SHP77 treated with DMSO at 0.1 percent for 48 hours (cell line): Measurements from ENCODE around the gene POM121.
"Not testable (repeated sequence)": the region's sequence is repeated elsewhere in the genome, so short reads cannot be mapped to it uniquely, and the experiment has no call there.

Source experiments
- DNase-seq: peaks from one replicate; lab custom pipeline; 2025; lab: John Stamatoyannopoulos, UW

POM121 gene

DNA sequence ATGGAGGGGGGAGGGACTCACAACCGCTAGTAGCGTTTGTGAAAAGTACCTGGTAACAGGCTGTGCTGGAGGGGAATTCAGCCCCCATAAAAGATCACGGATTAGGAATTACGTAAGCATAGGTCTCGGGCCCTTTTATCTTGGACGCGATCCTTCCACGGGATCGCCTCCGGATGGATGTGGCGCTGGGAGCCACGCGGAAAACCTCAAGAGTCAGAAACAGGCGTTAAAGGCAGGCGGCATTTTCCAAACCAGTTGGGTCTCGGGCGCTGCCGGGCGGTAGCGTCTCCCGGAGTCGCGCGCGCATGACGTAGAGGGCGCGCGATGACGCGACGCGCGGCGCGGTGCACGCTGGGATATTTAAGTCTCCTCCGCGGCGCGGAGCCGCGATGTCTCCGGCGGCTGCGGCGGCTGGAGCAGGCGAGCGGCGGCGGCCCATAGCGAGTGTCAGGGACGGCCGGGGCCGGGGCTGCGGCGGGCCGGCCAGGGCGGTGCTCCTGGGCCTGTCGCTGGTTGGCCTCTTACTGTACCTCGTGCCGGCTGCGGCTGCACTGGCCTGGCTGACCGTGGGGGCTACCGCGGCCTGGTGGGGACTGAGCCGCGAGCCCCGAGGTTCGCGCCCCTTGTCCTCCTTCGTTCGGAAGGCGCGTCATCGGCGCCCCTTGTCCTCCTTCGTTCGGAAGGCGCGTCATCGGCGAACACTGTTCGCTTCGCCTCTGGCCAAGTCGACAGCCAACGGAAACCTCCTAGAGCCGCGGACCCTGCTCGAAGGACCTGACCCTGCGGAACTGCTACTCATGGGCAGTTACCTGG lies at the start of gene POM121:
POM121 (plus strand) TSS at position 363 of the 813 bp plus-strand sequence; CDS start at position 390, 27 bp downstream.
- peak; percentile 70 for DNase-seq

DNA sequence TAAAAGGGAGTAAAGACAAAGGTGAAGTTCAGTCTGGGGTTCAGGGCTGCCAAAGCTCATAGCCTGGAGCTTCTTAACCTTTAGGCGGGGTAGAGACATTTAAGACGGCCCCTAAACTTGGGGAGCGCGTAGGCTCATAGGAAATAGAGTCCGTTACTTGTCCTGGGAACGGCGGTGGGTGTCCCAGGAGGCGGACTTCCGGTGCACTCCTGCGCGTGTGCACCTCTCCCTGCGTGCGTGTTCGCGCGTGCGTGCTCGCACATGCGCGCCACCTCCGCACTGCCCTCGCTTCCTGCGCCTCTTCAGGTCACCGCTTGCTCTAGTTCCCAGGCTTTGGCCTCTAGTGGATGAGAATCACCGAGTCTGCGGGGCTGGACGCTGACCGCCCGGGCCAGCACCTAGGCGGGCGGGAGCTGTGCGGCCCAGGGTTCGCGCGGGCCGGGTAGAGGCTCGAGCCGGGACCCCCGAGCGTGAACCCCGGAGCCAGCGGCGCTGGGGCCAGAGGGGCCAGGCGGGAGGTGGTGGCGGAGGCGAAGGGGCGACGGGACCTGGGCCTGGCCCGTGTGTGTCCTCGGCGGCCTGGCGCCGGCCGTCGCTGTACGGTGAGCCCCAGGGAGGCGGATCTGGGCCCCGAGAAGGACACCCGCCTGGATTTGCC lies 45.7 kb upstream of the POM121 start:
- DNase-seq: peak; percentile 75

DNA sequence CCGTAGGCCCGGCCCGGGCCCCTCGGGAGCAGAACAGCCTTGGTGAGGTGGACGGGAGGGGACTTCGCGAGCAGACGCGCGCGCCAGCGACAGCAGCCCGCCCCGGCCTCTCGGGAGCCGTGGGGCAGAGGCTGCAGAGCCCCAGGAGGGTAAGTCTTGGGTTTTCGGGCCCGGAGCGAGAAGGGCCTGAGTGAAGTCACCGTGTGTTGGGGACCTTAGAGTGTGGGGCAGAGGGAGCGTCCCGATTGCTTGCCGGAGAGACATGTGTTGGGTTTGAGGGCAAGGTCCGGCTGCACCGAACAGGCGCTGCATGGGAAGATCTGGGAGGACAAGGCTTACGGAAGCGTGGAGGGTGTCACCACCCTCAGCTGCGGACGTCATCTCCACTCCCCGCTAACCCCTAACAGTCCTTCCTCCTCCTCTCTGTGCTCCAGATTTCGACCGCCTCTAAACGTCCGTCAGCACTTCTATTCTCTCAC lies 45.1 kb upstream of the POM121 start:
- not testable (repeated sequence) for DNase-seq

DNA sequence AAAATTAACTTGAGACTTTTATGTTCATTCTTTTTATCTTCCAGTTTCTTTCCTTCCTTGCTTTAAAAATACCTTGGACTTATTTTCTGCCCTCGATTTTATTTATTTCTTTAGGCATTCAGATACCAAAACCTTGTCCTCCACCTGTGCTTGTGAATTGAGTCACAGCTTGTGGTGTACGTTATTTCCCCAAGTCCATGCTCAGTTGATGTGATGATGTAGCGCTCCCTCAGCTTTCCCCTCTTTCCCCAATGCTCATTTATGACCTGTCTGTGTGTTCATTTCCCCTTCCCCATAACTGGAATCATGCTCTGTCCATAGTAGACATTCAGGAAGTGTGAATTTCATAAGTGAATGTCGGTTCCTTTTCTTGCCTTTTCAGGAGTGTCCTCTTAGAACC lies 33.1 kb upstream of the POM121 start:
- DNase-seq: not testable (repeated sequence)

DNA sequence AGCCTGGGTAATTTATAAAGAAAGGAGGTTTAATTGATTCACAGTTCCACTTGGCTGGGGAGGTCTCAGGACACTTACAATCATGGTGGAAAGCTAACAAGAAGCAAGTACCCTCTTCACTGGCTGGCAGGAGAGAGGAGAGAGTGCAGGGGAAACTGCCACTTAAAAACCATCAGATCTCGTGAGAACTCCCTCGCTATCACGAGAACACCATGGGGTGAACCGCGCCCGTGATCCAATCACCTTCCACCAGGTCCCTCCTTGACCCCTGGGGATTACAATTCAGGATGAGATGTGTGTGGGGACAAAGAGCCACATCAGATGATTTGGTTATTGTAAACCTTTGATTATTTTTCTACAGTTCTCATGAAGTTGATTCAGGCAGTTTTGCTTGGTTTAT lies 20.2 kb upstream of the POM121 start:
- not testable (repeated sequence) for DNase-seq

DNA sequence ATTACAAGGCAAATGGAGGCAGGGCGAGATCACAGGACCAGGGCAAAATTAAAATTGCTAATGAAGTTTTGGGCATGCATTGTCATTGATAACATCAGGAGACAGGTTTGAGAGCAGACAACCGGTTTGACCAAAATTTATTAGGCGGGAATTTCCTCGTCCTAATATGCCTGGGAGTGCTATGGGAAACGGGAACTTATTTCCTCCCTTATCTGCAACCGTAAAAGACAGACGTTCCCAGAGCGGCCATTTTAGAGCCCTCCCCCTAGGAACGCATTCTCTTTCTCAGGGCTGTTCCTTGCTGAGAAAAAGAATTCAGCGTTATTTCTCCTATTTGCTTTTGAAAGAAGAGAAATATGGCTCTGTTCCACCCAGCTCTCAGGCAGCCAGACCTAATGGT lies 16.5 kb upstream of the POM121 start:
- not testable (repeated sequence) for DNase-seq

DNA sequence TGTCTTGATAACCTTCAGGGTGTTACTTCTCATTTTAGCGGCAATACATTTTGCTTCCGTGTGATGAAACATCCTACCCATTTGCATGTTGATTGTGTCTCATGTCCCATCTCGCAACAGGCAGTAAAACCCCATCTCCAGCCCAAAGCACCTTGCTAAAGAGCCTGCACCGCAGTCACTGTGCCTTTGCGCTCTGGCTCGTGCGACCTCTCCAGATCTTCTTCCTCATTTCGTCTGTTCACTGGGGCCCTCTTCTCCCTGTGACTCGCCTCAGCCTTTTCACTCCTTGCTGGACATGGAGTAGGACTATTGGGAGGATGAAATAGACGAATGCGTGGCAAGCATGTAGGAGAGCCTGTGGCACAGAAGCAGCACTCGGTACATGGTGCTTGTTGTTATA lies 13.5 kb upstream of the POM121 start:
- DNase-seq: not testable (repeated sequence)

DNA sequence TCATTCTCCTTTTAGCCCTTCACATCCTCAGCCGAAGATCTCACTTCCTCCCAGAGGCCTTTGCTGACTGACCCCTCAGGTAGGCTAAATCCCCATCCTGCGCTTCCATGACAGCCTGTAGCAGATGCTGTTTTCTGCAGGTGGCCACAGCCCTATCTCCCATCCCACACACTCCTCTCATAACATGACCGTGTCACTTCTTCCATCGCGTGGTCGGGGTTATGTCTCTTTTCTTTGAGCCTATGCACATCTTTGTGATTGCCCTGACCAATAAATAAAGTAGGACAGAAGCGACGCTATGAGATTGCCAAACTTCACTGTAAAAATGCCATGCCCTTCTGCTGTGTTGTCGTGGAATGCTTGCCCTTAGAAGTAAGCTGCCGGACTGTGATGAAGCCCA lies 11.1 kb upstream of the POM121 start:
- not testable (repeated sequence) for DNase-seq

DNA sequence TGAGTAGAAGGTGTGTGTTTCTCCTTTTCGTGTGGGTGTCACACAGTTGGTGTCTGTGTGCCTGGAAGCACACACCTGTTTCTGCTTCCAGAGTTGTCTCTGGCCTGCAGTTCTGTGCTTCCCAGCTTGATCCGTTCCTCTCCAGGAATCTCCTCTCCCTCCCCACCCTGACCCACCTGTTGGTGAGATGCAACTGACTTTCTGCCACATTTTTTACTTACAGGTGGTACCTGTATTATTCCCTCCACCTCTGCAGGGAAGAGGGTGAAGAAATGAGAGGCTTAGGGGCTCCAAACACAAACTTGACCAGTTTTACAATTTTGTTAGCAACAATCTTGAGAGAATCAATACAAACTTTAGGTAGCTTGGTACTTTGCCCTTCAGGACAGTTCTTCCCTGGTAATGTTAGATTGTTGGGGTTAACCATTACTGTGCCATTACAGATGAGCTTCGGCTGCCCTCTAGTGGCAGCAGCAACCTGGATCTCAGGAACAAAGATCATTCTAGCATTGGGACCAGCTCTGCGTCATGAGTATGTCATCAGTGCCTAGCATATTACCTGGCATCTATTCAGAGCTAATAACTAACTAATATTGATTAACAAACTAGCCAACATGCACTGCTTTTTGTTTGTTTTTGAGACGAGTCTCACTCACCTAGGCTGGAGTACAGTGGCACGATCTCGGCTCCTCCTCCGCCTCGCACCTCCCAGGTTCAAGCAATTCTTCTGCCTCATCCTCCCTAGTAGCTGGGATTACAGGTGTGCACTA lies 10.0 kb upstream of the POM121 start:
- not testable (repeated sequence) for DNase-seq

DNA sequence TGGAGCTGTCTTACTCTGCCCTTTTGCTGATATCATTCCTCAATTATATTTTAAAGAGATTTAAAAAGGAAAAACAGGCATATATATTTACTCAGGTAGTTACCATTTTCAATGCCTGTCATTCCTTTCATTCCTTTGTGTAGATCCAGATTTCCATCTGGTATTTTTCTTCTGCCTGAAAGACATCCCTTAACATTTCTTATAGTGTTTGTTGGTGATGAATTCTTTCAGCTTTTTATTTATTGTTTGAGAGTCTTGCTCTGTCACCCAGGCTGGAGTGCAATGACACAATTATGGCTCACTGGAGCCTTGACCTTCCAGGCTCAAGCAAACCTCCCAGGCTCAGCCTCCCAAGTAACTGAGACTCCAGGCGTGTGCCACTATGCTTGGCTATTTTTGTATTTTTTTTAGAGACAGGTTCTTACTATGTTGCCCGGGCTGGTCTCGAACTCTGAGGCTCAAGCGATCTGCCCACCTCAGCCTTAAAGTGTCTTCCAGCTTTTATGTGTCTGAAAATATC lies 5.6 kb upstream of the POM121 start:
- no peak for DNase-seq

DNA sequence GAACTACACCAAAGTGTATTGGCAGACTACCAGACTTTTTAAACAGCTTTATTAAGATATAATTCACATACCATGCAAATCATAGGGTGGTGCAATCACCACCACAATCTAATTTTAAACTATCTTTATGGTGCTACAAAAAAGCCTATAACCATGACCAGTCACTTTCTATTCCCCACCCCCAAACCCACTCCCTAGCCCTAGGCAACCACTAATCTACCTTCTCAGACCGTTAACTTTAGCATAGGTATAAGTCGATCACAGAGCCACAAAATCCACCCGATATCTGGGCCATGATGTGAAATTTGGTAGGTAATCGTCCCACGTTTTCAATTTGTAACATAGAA lies 536 bp upstream of the POM121 start:
- DNase-seq: no peak

DNA sequence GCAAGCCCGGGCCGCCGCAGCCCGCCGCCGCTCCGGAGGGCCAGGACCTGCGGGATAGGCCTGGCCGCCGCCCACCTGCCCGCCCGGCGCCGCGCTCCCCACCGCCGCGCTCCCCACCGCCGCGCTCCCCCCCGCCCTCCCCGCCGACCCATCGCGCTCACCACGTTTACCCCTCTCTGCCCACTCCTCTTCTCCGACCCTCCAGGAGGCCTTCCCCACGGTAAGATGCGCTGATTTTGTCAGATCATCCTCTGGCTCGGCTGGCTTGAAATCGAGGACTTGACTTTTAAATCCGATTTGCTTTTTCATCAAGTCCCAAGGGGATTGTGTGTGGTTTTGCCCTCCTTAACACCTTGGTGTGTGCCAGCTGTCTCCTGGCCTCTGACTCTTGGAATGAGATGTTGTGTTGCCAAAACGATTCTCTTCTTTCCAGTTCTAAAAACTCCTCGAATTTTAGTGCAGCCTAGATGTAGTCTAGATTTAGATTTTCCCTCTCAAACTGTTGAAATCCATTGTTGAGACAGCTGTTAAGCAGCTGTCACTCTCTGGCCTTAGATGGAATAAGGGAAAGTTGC lies 738 bp downstream of the POM121 start:
- no peak for DNase-seq

DNA sequence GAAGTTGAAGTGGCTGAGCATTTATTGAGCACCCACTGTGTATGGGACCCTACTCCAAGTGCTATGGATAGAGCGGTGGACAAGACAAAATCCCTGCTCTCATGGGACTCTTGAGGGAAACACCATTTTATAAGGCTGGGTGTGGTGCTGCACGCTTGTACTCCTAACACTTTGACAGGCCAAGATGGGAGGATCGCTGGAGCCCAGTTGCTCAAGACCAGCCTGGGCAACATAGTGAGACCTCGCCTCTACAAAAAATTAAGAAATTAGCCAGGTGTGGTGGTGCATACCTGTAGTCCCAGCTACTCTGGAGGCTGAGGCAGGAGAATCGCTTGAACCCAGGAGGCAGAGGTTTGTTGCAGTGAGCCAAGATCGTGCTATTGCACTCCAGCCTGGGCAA lies 2.9 kb downstream of the POM121 start:
- DNase-seq: not testable (repeated sequence)

DNA sequence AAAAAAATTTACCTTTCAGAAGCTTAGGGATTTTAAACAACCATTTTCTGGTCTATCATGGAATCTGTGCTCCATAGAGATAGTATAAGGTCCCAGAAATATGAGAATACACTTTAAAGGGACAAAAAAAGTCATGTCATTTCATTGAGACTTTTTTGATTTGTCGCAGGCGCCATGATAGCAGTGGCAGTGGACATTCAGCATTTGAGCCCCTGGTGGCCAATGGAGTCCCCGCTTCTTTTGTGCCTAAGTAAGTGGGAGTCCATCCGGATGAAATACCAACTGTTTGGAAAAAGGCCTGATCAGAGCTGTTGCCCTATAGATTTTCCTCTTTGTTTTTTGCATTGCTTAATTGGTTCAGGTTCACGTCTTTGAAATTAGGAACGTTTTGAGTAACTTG lies 3.3 kb downstream of the POM121 start:
- not testable (repeated sequence) for DNase-seq

DNA sequence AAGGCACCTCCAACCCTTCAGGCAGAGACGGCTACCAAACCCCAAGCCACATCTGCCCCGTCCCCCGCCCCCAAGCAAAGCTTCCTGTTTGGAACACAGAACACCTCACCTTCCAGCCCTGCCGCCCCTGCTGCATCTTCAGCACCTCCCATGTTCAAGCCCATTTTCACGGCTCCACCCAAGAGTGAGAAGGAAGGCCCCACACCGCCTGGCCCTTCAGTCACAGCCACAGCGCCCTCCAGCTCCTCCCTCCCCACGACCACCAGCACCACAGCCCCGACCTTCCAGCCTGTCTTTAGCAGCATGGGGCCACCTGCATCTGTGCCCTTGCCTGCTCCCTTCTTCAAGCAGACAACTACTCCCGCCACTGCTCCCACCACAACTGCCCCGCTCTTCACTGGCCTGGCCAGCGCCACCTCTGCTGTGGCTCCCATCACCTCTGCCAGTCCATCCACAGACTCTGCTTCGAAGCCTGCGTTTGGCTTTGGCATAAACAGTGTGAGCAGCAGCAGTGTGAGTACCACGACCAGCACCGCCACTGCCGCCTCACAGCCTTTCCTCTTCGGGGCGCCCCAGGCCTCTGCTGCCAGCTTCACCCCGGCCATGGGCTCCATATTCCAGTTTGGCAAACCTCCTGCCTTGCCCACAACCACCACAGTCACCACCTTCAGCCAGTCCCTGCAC lies 17.3 kb downstream of the POM121 start:
- not testable (repeated sequence) for DNase-seq

DNA sequence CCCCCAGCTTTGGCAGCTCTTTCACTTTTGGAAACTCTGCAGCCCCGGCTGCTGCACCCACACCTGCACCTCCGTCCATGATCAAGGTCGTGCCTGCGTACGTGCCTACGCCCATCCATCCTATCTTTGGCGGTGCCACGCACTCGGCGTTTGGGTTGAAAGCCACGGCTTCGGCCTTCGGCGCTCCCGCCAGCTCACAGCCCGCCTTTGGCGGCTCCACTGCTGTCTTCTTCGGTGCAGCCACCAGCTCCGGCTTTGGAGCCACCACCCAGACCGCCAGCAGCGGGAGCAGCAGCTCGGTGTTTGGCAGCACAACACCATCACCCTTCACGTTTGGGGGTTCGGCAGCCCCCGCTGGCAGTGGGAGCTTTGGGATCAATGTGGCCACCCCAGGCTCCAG lies 18.1 kb downstream of the POM121 start:
- not testable (repeated sequence) for DNase-seq

DNA sequence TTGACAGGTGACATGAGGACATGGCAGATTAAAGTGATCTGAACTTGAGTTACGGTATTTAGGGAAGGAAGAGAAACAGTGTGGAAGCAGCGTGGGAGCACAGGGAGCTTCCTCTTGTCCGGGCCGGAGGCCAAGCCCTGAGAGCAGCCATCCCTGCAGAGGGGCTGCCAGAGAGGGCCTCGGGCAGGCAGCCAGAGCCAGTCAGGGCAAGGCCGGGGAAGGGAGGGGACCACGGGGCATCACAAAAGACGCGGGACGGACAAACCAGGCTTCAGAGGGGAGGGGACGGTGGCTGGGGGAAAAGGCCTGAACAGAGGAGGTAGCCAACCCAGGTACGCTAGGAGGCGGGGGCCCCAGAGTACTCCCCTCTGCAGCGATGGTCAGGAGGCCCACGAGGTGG lies 20.0 kb downstream of the POM121 start:
- DNase-seq: not testable (repeated sequence)

DNA sequence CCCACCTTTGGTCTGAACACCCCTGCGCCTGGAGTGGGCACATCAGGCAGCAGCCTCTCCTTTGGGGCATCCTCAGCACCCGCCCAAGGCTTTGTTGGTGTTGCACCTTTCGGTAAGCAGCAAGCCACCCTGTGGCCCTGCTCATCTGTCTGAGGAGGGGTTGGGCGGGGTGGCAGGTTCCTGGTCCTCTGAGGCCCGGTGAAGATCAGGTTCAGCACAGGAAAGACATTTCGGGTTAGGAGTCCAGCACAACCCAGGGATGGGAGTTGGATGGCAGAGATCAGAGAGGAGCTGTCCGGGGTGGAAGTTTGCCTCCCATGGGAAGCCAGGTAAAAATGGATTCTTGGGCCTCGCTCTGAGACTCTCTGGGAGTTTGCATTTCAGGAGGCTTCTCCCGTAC lies 20.7 kb downstream of the POM121 start:
- DNase-seq: not testable (repeated sequence)

DNA sequence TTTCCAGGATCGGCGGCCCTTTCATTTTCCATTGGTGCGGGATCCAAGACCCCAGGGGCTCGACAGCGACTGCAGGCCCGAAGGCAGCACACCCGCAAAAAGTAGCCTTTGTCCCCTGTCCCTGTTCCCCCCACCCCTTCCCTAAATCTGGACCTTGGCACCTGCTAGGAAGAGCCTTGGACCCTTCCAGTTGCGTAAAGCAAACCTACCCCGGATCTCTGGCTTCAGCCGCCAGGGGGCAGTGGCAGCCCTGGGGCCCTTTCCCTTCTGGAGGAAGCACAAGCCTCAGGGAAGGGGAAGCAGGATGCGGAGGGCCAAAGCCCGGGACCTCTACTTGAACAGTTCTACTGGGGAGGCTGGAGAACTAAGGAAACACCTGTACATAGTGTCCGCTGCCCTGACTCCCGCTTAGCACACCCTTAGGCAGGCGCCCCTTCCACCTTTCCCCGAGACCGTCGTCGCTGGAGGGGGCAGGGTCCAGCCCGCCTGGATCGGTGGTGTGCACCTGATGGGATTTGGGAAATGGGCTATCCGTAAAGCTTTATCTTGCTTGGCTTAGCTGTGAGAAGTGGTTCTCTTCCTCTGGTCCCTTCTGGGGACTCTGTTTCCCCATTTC lies 21.3 kb downstream of the POM121 start:
- not testable (repeated sequence) for DNase-seq

DNA sequence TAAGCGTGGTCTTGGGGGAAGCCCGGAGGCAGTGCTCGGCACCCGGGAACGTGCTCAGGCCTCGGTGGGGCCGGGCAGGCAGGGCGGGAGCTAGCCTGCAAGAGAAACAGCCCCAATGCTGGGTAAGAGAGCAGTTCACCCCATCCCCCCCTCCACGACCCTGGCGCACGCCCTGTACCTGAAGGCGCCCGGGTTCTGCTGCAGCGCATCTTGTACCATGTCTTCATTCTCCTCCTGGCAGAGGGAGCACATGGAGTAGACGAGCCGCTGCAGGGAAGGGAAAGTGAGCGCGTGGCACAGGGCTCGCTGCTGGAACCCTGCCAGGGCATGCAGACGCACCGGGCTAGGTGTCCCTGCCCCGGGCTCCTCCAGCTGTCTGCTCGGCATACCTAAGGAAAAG lies 23.8 kb downstream of the POM121 start:
- not testable (repeated sequence) for DNase-seq

DNA sequence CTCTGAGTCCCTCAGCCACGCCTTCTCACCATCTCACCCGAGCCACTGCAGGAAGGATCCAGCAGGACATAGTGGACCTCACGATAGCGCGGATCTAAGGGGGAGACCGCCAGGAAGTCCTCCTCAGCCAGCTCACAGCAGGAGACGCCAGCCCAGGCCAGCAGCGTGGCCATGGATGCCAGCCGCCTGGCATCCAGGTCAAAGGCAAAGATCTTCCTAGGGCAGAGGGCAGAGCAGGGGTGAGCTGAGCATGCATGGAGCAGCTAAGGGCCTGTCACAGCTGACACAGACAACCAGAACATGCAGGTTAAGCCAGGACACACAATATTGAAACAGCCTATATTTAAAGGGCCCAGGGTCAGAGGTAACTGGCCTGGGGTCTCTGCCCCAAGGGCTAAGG lies 24.4 kb downstream of the POM121 start:
- not testable (repeated sequence) for DNase-seq
